EH (cell line): ENCODE data around the gene CDCA3.

Source experiments
- DNase-seq: peaks from one replicate; pipeline ENCODE4 v3.0.0-alpha.2; 2015; ENCODE audit warnings: low read depth

The CDCA3 gene

DNA sequence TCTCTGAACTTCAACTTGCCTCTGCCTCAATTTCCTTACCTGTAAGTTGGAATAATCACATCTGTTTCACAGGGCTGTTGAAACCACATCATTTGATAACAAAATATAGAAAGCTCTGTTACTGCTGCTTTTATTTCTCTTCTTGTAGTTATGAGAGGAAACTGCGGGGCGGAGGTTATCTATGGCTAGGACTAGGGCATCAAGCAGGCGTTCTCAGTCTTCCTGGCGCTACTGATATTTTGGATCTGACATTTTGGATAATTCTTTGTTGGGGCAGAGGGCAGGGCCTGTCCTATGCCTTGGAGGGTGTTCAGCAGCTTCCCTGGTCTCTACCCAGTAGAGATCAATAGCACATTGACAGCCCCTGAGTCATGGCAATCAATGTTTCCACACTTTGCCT, 19.0 kb downstream of the CDCA3 start:
- no peak for DNase-seq

DNA sequence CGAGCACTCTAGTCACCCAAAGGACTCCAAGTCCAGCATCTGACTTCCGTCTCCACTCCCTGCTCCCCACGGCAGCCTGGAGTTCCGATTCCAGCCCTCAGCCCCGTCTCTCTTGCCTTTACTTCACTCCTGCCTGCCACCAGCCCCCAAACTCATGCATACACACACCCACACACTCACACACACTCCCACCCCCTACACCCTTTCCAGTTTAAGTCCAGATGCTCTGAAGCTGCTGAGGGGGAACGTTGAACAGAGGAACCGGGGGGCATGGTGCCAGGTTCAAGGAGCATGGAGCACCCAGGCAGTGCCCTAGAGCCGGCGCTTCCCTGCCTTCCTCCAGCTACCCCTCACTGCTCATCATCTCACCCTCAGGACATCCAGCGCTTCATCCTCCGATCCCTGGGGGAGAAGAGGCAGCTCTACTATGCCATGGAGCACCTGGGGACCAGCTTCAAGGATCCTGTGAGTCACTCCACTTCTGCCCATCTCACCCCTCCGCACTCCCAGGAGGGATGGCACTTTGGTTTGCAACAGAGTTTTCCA, 19.6 kb downstream of the CDCA3 start:
- DNase-seq: no peak

DNA sequence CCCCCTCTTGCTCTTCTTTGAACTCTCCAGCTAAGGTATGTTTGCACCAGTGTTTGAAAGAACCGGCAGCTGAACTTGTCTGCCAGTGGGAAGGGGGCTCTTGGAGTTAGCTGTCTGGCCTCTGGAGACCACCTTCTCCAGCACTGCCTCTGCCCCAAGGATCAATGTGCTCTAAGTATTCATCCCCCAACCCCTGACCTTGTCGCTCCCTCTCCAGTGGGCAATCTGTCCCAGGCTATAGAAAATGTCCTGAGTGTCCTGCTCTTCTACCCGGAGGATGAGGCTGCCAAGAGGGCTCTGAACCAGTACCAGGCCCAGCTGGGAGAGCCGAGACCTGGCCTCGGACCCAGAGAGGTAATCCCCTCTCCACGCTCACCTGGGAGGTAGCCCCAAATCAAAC, 20.1 kb downstream of the CDCA3 start:
- no peak for DNase-seq

DNA sequence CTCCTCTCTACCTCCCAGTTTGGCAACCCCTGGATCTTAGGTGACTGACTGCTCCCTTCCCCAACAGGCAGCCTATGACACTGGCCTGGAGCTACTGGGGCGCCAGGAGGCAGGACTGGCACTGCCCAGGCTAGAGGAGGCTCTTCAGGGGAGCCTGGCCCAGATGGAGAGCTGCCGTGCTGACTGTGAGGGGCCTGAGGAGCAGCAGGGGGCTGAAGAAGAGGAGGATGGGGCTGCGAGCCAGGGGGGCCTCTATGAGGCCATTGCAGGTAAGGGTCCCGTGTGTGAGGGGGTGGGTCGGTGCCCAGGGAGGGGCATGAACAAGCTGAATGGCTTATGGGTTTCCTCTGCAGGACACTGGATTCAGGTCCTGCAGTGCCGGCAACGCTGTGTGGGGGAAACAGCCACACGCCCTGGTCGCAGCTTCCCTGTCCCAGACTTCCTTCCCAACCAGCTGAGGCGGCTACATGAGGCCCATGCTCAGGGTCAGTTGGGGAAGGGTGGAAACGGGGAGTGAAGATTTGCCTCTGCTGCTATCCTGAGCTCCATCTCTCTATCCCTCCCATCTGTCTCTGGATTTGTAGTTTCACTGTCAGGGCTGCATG, 20.7 kb downstream of the CDCA3 start:
- DNase-seq: no peak

DNA sequence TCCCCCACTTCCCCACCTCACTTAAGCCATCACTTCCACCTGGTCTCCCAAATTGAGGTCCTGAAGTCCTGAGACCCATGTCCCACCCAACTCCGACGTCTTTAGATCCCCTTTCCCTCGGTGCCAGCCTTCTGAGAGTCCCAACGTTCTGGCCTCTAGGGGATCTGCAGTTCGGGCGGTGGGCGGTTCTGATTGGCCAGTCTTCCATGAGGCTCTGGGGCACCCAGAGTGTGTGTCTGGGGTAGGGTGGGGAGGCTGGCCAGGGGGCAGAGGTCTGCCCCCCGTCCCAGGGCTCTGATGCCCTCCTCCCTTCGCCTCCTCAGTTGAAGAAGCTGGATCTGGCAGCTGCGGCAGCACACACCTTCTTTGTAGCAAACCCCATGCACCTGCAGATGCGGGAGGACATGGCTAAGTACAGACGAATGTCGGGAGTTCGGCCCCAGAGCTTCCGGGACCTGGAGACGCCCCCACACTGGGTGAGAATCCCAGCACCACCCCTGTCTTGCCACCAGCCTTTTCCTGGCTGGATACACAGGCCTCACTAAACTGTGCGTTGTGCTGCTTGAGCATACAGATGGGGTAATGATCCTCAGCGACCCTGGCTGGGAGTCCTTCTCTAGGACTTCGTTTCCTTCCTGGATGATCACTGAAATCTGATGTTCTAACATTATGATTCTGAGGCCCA, 21.4 kb downstream of the CDCA3 start:
- DNase-seq: peak; percentile 68

DNA sequence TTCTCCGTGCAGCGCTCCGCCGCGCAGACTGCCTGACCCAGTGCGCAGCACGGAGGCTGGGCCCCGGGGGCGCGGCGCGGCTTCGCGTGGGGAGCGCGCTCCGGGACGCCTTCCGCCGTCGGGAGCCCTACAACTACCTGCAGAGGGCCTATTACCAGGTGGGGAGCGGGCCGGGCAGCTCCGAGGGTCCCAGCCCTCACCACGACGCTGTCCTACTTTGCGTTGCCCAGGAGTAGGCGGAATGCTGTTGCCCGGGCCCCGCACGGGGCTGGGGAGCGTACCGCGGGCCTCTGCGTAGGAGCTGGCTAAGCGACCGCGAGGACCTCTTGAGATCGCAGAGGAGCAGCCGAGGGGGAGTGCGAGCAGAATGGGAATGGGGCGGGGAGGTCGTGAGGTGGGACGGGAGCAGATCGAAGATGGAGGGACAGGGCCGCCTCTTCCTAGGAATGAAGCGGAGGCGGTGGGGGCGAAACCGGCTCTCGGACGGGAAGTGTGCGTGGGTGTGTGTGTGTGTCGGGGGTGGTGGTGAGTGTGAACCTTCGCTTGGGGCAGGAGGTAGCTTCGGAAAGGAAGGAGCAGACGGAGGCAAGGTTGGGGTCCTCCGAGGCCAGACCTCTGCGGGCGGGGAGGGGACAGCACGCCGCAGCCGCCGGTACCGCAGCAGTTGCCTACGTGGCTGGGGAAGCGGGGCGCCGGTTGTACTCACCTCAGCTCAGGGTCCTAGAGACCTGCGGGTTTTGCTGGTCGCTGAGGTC, 22.1 kb downstream of the CDCA3 start:
- peak; percentile 67 for DNase-seq

DNA sequence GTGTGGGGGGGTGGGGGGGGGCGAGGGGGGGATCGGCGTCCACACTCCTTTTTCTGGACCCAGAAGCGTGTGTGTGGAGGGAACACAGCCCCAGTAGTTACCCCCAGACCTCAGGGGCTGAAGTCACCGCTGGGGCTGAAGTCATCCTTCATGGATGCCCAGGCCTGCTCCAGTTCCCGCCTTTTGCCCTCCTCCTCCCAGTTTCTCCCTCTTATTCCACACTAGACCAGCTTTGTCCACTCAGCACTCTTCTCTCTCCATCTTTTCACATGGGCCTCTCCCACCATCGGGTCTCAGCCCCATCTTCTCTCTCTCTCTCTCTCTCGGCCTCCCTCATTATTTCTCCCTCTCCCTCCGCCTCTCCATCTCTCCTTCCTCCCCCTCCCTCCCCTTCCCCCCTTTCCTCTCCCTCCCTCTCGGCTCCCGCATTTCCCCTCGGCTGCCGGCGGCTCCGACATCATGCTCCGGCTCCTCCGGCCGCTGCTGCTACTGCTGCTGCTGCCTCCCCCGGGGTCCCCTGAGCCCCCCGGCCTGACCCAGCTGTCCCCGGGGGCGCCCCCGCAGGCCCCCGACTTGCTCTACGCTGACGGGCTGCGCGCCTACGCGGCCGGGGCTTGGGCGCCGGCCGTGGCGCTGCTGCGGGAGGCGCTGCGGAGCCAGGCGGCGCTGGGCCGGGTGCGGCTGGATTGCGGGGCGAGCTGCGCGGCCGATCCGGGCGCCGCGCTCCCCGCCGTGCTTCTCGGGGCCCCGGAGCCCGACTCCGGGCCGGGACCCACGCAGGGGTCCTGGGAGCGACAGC, 22.9 kb downstream of the CDCA3 start, which contains the start of gene P3H3:
TSS of gene P3H3 (plus strand) at position 426 of the 799 bp plus-strand sequence. CDS start at position 460, 34 bp downstream.
- peak; percentile 67 for DNase-seq

DNA sequence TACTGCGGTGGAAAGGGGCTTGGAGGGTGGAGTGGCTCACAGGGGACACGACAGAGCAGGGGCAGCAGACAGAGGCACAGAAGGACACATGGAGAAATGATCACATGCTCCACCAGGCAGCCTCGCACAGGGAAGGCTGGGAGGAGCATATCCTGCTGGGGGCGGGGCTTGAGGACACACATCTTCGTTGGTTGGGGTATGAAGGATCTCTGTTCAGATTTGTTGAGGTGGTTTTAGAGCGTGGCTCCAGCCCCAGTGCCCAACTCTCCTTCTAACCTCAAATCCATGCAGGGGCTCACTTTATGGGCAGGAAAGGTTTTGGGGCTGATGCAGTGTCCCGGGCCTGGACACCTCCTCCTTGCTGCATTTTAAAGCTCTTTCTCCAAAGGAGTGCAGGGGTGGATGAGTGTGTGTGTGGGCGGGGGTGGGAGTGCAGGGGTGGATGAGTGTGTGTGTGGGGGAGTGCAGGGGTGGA, 23.6 kb downstream of the CDCA3 start:
- DNase-seq: peak; percentile 87

DNA sequence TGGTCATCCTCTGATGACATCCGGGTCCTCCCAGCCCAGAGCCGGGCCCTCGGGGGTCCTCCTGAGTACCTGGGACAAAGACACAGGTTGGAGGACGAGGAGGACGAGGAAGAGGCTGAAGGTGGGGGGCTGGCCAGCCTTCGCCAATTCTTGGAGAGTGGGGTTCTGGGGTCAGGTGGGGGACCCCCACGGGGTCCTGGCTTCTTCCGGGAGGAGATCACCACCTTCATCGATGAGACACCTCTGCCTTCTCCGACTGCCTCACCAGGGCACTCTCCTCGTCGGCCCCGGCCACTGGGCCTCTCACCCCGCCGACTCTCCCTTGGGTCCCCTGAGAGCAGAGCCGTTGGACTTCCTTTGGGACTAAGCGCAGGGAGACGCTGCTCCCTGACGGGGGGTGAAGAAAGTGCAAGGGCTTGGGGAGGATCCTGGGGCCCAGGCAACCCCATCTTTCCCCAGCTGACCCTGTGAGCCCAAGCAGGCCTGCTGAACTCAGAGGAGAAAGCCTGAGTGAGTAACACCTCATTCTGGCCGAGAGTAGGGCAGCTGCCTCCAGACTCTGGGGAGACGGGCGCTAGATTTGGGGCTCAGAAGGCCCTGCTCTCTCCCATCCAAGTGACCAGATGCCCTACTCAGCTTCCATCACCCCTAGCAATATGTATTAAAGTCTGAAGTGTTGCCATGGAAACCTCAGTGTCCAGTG, 24.2 kb downstream of the CDCA3 start:
- no peak for DNase-seq

DNA sequence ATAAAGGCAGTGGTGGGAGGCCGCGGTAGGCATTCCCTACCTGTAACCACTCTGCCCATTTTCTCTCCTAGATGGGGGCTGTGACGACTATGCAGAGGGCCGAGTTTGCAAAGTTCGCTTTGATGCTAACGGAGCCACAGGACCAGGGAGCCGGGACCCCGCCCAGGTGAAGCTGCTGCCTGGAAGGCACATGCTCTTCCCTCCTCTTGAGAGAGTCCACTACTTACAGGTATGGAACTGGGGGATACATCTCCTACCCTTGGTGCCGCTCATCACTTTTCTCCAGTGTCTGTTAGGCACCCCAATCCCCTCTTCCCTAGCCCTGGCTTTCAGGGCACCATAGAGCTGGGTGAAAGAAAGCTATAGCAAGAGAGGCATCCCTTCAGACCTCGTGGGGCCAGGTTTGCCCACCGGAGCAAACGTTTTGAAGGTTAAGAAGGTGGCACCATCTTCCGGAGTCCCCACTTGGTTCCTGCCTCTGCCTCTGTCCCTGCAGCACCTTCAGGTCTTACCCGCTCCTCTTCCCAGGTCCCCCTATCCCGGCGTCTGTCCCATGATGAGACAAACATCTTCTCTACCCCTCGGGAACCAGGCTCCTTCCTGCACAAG, 24.9 kb downstream of the CDCA3 start:
- DNase-seq: no peak

DNA sequence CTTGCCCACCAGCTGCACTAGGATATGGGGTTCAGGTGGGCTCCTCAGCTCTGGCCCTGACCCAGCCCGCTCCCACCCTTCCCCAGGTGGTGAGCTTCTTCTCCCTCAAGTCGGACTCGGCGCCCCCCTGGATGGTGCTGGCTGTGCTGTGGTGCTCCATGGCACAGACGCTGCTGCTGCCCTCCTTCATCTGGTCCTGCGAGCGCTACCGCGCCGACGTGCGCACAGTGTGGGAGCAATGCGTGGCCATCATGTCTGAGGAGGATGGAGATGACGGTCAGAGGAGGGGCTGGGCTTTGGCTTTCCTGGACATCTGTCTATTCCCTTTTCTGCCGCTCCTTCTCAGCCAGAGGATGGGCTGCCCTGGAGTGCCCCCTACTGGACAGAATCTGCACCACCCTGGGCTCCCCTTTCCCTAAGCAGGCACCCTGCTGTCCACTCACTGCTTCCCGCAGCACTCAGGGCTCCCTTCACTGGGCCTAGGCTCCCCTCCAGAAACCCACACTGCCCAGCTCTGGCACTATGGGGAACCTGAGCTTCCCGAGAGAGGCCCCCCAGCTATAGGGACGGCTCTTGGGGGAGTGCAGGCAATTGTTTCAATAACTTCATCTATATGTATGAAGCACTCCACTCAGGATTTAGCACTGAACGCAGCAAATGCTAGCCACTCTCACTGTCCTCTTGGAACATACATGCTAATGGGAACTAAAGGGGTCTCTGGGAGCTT, 25.5 kb downstream of the CDCA3 start:
- DNase-seq: peak; percentile 91

DNA sequence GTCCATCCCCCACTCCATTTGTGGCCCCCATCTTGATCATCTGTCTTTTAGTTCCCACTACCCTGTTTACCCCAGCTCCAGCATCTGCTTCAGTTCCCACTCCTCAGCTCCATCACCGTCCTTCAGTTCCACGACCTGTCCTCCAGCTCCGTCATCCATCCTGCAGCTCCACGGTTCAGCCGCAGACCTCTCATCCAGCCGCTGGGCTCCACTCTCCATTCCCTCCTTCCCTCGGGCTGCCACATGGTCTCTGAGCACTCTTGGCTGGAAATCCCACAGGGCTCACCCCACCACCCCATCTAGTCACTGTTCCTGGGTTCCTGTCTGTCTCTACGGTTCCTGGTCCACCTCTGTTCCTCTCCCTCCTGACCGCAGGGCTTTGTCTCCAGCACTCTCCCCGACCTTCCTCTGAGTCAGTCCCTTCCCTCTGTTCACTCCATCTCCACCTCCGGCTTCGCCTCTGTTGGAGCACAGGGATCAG, 26.1 kb downstream of the CDCA3 start:
- DNase-seq: peak; percentile 69

DNA sequence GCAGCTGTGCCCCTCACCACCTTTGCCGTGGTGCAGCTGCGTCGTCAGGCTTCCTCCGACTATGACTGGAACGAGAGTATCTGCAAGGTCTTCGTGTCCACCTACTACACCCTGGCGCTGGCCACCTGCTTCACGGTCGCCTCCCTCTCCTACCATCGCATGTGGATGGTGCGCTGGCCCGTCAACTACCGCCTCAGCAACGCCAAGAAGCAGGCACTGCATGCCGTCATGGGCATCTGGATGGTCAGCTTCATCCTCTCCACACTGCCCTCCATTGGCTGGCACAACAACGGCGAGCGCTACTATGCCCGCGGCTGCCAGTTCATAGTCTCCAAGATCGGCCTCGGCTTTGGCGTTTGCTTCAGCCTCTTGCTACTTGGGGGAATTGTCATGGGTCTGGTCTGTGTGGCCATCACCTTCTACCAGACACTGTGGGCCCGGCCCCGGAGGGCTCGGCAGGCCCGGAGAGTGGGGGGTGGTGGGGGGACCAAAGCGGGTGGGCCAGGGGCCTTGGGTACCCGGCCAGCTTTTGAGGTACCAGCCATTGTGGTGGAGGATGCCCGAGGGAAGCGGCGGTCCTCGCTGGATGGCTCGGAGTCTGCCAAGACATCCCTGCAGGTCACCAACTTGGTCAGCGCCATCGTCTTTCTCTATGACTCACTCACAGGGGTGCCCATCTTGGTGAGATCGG, 26.9 kb downstream of the CDCA3 start:
- DNase-seq: no peak

DNA sequence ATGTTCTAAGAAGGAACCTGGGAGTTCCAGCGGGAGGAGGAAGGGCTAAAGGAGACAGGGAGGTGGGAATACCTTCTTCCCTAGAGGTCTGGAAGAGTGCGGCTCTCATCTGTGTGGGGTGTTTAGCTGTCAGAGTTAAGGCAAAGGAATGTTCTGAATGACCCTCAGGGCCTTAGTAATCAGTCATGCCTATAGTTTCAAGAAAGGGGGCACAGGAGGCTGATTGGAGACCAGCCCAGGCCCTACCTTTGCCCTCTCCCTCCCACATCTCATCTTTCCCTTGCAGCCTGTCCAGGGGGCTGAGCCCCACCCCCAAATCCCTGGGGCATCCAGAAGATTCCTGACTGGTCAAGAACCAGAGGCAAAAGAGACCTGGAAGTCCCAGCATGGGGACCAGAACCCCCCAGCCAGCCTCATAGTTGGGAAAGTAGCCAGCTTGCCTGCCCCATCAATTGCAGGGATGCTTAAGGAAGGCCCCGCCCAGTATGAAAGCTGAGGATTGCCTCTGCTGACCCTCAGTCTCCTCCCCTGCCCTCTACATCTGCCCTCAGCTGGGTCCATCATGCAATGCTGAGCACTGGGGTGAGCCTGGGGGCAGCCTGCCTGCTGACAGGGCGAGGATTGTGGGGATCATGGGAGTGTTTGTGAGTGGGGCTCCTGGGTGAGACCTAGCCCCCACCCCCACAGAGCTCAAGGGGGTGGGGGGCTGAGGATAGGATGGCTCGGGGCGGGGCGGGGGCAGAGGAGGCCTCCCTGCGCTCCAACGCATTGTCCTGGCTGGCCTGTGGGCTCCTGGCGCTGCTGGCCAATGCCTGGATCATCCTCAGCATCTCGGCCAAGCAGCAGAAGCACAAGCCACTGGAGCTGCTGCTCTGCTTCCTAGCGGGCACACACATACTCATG, 27.7 kb downstream of the CDCA3 start:
- DNase-seq: peak; percentile 33

DNA sequence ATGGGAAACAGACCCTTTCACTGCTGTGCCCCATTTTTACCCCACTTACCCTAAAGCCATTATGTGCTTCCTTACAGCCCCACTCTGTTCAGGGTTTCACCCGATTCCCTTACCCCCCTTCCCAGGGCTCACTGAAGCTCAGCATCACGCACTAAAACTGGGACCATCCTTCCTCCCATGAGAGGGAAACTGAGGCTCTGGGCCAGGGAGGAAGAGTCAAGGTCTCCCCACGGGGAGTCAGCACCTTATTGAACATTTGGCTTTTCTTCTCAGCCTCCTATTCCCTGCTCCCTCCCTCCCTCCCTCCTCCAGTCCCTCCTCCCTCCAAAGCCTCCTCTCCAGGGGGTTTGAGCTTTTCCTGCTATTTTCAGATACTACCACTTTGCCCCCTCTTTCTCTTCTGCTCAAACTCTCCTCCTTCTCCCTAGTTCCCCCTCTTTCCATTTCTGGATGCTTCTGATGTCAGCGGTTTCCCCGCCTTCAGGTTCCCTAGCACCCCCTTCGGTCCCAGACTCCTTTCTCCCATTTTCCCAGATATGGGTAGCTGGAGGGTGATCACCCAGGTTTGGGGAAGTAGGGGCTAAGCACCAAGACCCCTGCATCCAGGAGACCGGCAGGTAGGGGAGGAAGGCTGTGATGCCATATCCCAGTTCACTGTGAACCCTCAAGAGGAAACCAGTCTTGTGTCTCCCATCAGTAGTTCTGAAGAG, 28.5 kb downstream of the CDCA3 start:
- no peak for DNase-seq

DNA sequence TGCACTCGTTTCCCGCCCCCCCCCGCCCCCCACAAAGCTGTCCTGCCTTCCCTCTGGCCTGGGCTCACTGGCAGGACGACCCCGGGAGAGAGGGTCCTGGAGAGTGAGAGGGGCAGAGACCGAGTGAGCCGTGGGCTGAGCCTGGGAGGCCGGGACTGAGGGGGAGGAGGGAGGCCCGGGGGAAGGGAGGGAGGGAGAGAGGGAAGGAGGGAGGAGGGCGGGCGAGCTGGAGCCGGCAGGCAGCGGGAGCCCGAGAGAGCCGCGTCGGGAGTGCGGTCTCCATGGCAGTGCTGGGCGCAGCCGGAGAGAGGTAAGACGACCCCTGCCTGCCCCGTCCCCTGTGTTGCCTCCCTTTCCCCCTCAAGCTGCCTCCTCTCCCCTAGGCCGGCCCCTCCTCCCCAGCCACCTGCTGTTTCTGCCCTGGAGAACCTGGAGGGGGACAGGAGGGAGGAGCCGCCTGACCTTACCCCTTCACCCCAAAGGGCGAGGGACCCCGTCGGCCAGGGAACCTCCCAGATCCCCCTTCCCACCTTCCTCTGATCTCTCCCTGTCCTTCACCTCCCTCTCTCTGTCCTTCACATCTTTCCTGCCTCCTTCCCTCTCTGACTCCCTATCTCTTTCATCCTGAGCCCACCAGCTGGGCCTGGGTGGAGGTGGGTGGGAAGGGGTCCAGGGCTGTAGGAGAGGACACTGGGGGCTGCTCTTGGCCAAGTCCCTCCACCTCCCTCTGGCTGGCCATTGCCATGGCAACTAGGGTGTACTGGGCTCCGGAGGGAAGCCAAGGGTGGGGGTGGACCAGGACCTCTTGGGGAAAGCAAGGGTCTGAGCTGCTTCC, 29.3 kb downstream of the CDCA3 start, which contains the start of gene GPR162:
TSS of gene GPR162 (plus strand) at position 231 of the 835 bp plus-strand sequence. CDS start 2,078 bp downstream, outside the sequence.
- peak; percentile 72 for DNase-seq

DNA sequence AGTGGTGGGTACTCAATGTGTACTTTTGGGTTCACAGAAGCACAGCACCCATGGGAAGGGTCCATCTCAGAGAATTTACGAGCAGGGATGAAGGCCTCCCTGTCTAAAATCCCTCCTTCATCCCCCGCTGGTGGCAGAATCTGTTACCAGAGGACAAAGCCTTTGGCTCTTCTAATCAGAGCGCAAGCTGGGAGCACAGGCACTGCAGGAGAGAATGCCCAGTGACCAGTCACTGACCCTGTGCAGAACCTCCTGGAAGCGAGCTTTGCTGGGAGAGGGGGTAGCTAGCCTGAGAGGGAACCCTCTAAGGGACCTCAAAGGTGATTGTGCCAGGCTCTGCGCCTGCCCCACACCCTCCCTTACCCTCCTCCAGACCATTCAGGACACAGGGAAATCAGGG, 30.9 kb downstream of the CDCA3 start:
- DNase-seq: no peak
